SK-N-SH (cell line): ENCODE data around the gene TMEM232. TPM values are rescaled to one million over a fixed set of nuclear protein-coding genes. Genes with fewer than 3 reads are reported as not detected.

Source experiments
- CTCF ChIA-PET: fragments of 300-600, 350-600 bp; formaldehyde crosslinking; extraction: SDS; loops from one replicate; lab custom pipeline; 2021; lab: Yijun Ruan, JAX
- POLR2A ChIA-PET: fragments of 350-600 bp; sonication (Branson Sonifier 250); formaldehyde crosslinking; extraction: SDS; loops from one replicate; lab custom pipeline; 2020; ENCODE audit warnings: antibody characterized with exemption, inconsistent platforms; lab: Yijun Ruan, JAX
- DNase-seq: peaks from one replicate; pipeline ENCODE4 v3.0.0; 2012
- H2AFZ ChIP-seq: fragments of 200-600 bp; sonication (generic); 2 replicates; pipeline ENCODE4 v1.8.1; 2016; ENCODE audit warnings: antibody characterized with exemption, mild to moderate bottlenecking, low read depth
- H3F3A ChIP-seq: fragments of 200-600 bp; sonication (generic); replicated peaks from 2 replicates; pipeline ENCODE3; 2016; ENCODE audit warnings: antibody characterized with exemption, mild to moderate bottlenecking; ENCODE audit not compliant: insufficient read depth
- H3K27ac ChIP-seq, 2 experiments: fragments of 200-500 bp in 1 of 2; fragments of 200-600 bp in 1 of 2; sonication (Bioruptor generic) in 1 of 2; sonication (generic), shearing (Covaris generic) in 1 of 2; 2 replicates each; pipeline versions ENCODE4 v1.5.1 to v1.6.1; 2014 to 2016; ENCODE audit warnings: low read depth in 2 of 2, inconsistent platforms in 1 of 2, low read length in 1 of 2, mild to moderate bottlenecking in 1 of 2, mixed read lengths in 1 of 2
- H3K27me3 ChIP-seq: fragments of 200-600 bp; sonication (generic), shearing (Covaris generic); 2 replicates; pipeline ENCODE4 v1.6.1; 2016; ENCODE audit warnings: mixed run types; ENCODE audit not compliant: insufficient read depth
- H3K36me3 ChIP-seq, 2 experiments: fragments of 200-500 bp in 1 of 2; fragments of 200-600 bp in 1 of 2; sonication (Bioruptor generic) in 1 of 2; sonication (generic) in 1 of 2; replicated peaks in 1 of 2; 2 replicates each; pipeline versions ENCODE3 to v1.5.1; 2014 to 2016; ENCODE audit warnings: low read length in 1 of 2, mild to moderate bottlenecking in 1 of 2; ENCODE audit not compliant: insufficient read depth in 2 of 2, control insufficient read depth in 1 of 2
- H3K4me1 ChIP-seq, 2 experiments: fragments of 200-500 bp in 1 of 2; fragments of 200-600 bp in 1 of 2; sonication (Bioruptor generic) in 1 of 2; sonication (generic), shearing (Covaris generic) in 1 of 2; 2 replicates each; pipeline versions ENCODE4 v1.5.1 to v1.6.1; 2014 to 2016; ENCODE audit warnings: low read depth in 1 of 2, low read length in 1 of 2, mixed run types in 1 of 2; ENCODE audit not compliant: insufficient read depth in 2 of 2, control insufficient read depth in 1 of 2
- H3K4me2 ChIP-seq: fragments of 200-600 bp; sonication (generic), shearing (Covaris generic); 2 replicates; pipeline ENCODE4 v1.6.1; 2017; ENCODE audit warnings: mixed run types
- H3K4me3 ChIP-seq, 2 experiments: fragments of 200-500 bp in 1 of 2; fragments of 200-600 bp in 1 of 2; sonication (Bioruptor generic) in 1 of 2; sonication (generic), shearing (Covaris generic) in 1 of 2; 2 replicates each; pipeline versions ENCODE4 v1.5.1 to v1.8.1; 2014 to 2016; ENCODE audit warnings: low read depth in 2 of 2, inconsistent platforms in 1 of 2, low read length in 1 of 2, mild to moderate bottlenecking in 1 of 2, mixed read lengths in 1 of 2, moderate library complexity in 1 of 2
- H3K79me2 ChIP-seq: fragments of 200-600 bp; sonication (generic); 2 replicates; pipeline ENCODE4 v1.8.1; 2017; ENCODE audit warnings: mild to moderate bottlenecking; ENCODE audit not compliant: insufficient read depth
- H3K9ac ChIP-seq: fragments of 200-600 bp; sonication (generic); 2 replicates; pipeline ENCODE4 v1.6.1; 2017; ENCODE audit warnings: mixed run types
- H3K9me2 ChIP-seq: fragments of 200-600 bp; sonication (generic); 2 replicates; pipeline ENCODE4 v1.6.1; 2017; ENCODE audit warnings: mixed run types
- H3K9me3 ChIP-seq: fragments of 200-600 bp; sonication (generic); 2 replicates; pipeline ENCODE4 v1.6.1; 2017; ENCODE audit warnings: mixed run types, mild to moderate bottlenecking, moderate library complexity
- H4K20me1 ChIP-seq: fragments of 200-600 bp; sonication (generic); 2 replicates; pipeline ENCODE4 v1.6.1; 2017; ENCODE audit warnings: mild to moderate bottlenecking, mixed run types; ENCODE audit not compliant: insufficient read depth
- CHD2 ChIP-seq: fragments of 150-350 bp; IDR thresholded peaks from 2 replicates; pipeline ENCODE4 v1.6.1; 2018; ENCODE audit warnings: low read length; ENCODE audit not compliant: partially characterized antibody
- CTCF ChIP-seq: fragments of 200-600 bp; sonication (generic); IDR thresholded peaks from 2 replicates; pipeline ENCODE4 v1.6.1; 2017; ENCODE audit warnings: antibody characterized with exemption, mild to moderate bottlenecking, moderate library complexity
- ELF1 ChIP-seq: IDR thresholded peaks from 2 replicates; pipeline ENCODE4 v1.4.0; 2012
- EZH2phosphoT487 ChIP-seq: fragments of 200-600 bp; sonication (generic); IDR thresholded peaks from 2 replicates; pipeline ENCODE4 v1.6.1; 2017; ENCODE audit warnings: low read depth, mixed run types, mild to moderate bottlenecking, antibody characterized with exemption, moderate library complexity, borderline replicate concordance
- FOSL2 ChIP-seq: IDR thresholded peaks from 2 replicates; pipeline ENCODE4 v1.4.0; 2012; ENCODE audit warnings: low read depth, mild to moderate bottlenecking, moderate library complexity, borderline replicate concordance
- FOXM1 ChIP-seq: IDR thresholded peaks from 2 replicates; pipeline ENCODE4 v1.4.0; 2012; ENCODE audit warnings: low read depth, mild to moderate bottlenecking
- GABPA ChIP-seq: IDR thresholded peaks from 2 replicates; pipeline ENCODE4 v1.4.0; 2012; ENCODE audit warnings: low read depth, mild to moderate bottlenecking
- IRF3 ChIP-seq: fragments of 150-350 bp; IDR thresholded peaks from 2 replicates; pipeline ENCODE4 v1.6.1; 2016; ENCODE audit warnings: mild to moderate bottlenecking, low read depth, low read length
- JUND ChIP-seq: IDR thresholded peaks from 2 replicates; pipeline ENCODE4 v1.4.0; 2012
- MEF2A ChIP-seq: IDR thresholded peaks from 2 replicates; pipeline ENCODE4 v1.4.0; 2012; ENCODE audit warnings: low read depth, borderline replicate concordance
- MXI1 ChIP-seq: IDR thresholded peaks from 2 replicates; pipeline ENCODE4 v1.6.1; 2012; ENCODE audit warnings: mild to moderate bottlenecking, low read depth, low read length, improper control_type of control experiment
- NFIC ChIP-seq: IDR thresholded peaks from 2 replicates; pipeline ENCODE4 v1.4.0; 2012; ENCODE audit warnings: borderline replicate concordance
- NRF1 ChIP-seq: IDR thresholded peaks from 2 replicates; pipeline ENCODE4 v1.6.1; 2012; ENCODE audit warnings: low read depth, mild to moderate bottlenecking, low read length
- POLR2AphosphoS5 ChIP-seq: IDR thresholded peaks from 2 replicates; pipeline ENCODE4 v1.6.1; 2012; ENCODE audit warnings: low read depth, low read length
- RCOR1 ChIP-seq: fragments of 150-350 bp; IDR thresholded peaks from 2 replicates; pipeline ENCODE4 v1.6.1; 2017; ENCODE audit warnings: antibody characterized with exemption, low read length
- RFX5 ChIP-seq: IDR thresholded peaks from 2 replicates; pipeline ENCODE4 v1.6.1; 2012; ENCODE audit warnings: mild to moderate bottlenecking, improper control_type of control experiment, low read length
- SIN3A ChIP-seq: IDR thresholded peaks from 2 replicates; pipeline ENCODE4 v1.6.1; 2012; ENCODE audit warnings: low read depth, mild to moderate bottlenecking, low read length, moderate library complexity, borderline replicate concordance
- TCF12 ChIP-seq: IDR thresholded peaks from 2 replicates; pipeline ENCODE4 v1.4.0; 2012
- USF1 ChIP-seq: IDR thresholded peaks from 2 replicates; pipeline ENCODE4 v1.4.0; 2012; ENCODE audit warnings: low read depth, borderline replicate concordance
- YY1 ChIP-seq: IDR thresholded peaks from 2 replicates; pipeline ENCODE4 v1.4.0; 2012; ENCODE audit warnings: low read depth, mild to moderate bottlenecking
- ZBTB33 ChIP-seq: IDR thresholded peaks from 2 replicates; pipeline ENCODE4 v1.4.0; 2012; ENCODE audit warnings: low read depth, borderline replicate concordance
- WGBS: methylation state at CpG from one replicate; pipeline ENCODE4 v1.1.6; 2017; ENCODE audit warnings: low lambda C conversion rate; 5-methylcytosine and 5-hydroxymethylcytosine counted together
- polyA plus RNA-seq, 3 experiments: library from polyadenylated mRNA; depleted of rRNA; stranded (reverse); fragments of >200 nt; gene quantifications; 2 replicates each; pipeline ENCODE4 v1.2.3, GENCODE V29; 2012

TMEM232 gene
- polyA plus RNA-seq, 1 of the 3 experiments (the other 2 are of a cell fraction), result 0.66 TPM

- CTCF ChIA-PET, result no interaction called here
- 55% methylated on average over 4 of the region's 4 CpGs for WGBS
- POLR2A ChIA-PET, result no interaction called here
- no peak overlapping the region for H3K4me3 ChIP-seq
- no peak overlapping the region for H3K27ac ChIP-seq
- H3K79me2 ChIP-seq, result no peaks in the 10 kb centered on the region
- H3K27me3 ChIP-seq, result no peaks in the 10 kb centered on the region
- DNase-seq, result no peak
- no peaks in the 10 kb centered on the region for H3K4me1 ChIP-seq
- TF ChIP-seq TCF12 (no peak), JUND (peak; percentile 28; the same call in 1 of the 2 replicates)
- TF ChIP-seq, all 33 proteins: peak for 1
- H3K9ac ChIP-seq, result no peak overlapping the region
- H3K36me3 ChIP-seq, result no peaks in the 10 kb centered on the region
- H4K20me1 ChIP-seq, result no peaks in the 10 kb centered on the region
- 0 out of 2 replicates have a peak overlapping the region, but pooled peaks have one; percentile 28 for H2AFZ ChIP-seq
- no peaks in the 10 kb centered on the region for H3F3A ChIP-seq
- no peak overlapping the region for H3K4me2 ChIP-seq
- H3K9me2 ChIP-seq, result no peaks in the 10 kb centered on the region
- no peaks in the 10 kb centered on the region for H3K9me3 ChIP-seq
Measured at GRCh38 chr5:110401881-110402280, 324.6 kb downstream of the TMEM232 start.

GRCh38 chr5:110398951-110399350 lies 327.5 kb downstream of the TMEM232 start:
- WGBS, result 81% methylated on average over 2 of the region's 2 CpGs
- ChIA-PET POLR2A (no interaction called here), CTCF (interaction anchor here (0.6 to 0.9 kb wide), 2 partner anchors 16 to 1957 kb away, joined by 3 to 4 read pairs; no protein-coding TSS in a partner anchor)
- no peaks in the 10 kb centered on the region for H3K4me1 ChIP-seq
- no peaks in the 10 kb centered on the region for H3K9me2 ChIP-seq
- H3K27ac ChIP-seq, result no peak overlapping the region
- no peak for DNase-seq
- H3K27me3 ChIP-seq, result no peaks in the 10 kb centered on the region
- H3K4me3 ChIP-seq, result no peak overlapping the region
- H3F3A ChIP-seq, result no peaks in the 10 kb centered on the region
- H4K20me1 ChIP-seq, result no peaks in the 10 kb centered on the region
- no peak overlapping the region for H2AFZ ChIP-seq
- no peak overlapping the region for H3K4me2 ChIP-seq
- H3K36me3 ChIP-seq, result no peaks in the 10 kb centered on the region
- no peaks in the 10 kb centered on the region for H3K9me3 ChIP-seq
- no peak overlapping the region for H3K9ac ChIP-seq
- TF ChIP-seq RCOR1, result no peak
- TF ChIP-seq YY1, result no peak
- no peak for TF ChIP-seq ELF1
- TF ChIP-seq CTCF, result no peak
- no peak for TF ChIP-seq RFX5
- no peak for TF ChIP-seq MXI1
- no peak for TF ChIP-seq CHD2
- TF ChIP-seq IRF3, result no peak
- TF ChIP-seq GABPA, result no peak
- no peak for TF ChIP-seq ZBTB33
- TF ChIP-seq TCF12, result no peak
- no peak for TF ChIP-seq NRF1
- TF ChIP-seq SIN3A, result no peak
- no peak for TF ChIP-seq FOXM1
- TF ChIP-seq EZH2phosphoT487, result no peak
- TF ChIP-seq USF1, result no peak
- no peak for TF ChIP-seq FOSL2
- TF ChIP-seq POLR2AphosphoS5, result no peak
- no peak for TF ChIP-seq NFIC
- TF ChIP-seq MEF2A, result no peak
- H3K79me2 ChIP-seq, result no peaks in the 10 kb centered on the region
